WTC11 (cell line): ENCODE data around the gene STAC. TPM values are rescaled to one million over a fixed set of nuclear protein-coding genes. Genes with fewer than 3 reads are reported as not detected.

Experiments used
- ATAC-seq: fragments of 200-7000 bp; cut with Tn5 transposase; 2 replicates; pipeline ENCODE4 v1.10.0; 2021; ENCODE audit warnings: mild to moderate bottlenecking, moderate library complexity
- CTCF ChIA-PET: fragments of 300-600 bp; sonication (Branson Sonifier 250); formaldehyde crosslinking; loops from one replicate; lab custom pipeline; 2021; ENCODE audit warnings: antibody characterized with exemption; lab: Charles Lee
- POLR2A ChIA-PET: fragments of 350-600 bp; sonication (Branson Sonifier 250); formaldehyde crosslinking; loops from one replicate; lab custom pipeline; 2021; ENCODE audit warnings: antibody characterized with exemption; lab: Charles Lee
- DNase-seq: peaks from one replicate; pipeline ENCODE4 v3.0.0; 2021; ENCODE audit warnings: low spot score
- H3K27ac Mint-ChIP-seq: 2 replicates; pipeline ENCODE4 v1.8.0; 2021; ENCODE audit warnings: mixed read lengths
- H3K27me3 Mint-ChIP-seq: 2 replicates; pipeline ENCODE4 v1.8.0; 2021; ENCODE audit warnings: low read depth, mild to moderate bottlenecking, moderate library complexity, mixed read lengths
- H3K36me3 Mint-ChIP-seq: 2 replicates; pipeline ENCODE4 v1.8.0; 2021; ENCODE audit warnings: mixed read lengths
- H3K4me1 Mint-ChIP-seq: 2 replicates; pipeline ENCODE4 v1.8.0; 2022; ENCODE audit warnings: mixed read lengths
- H3K4me3 Mint-ChIP-seq: 2 replicates; pipeline ENCODE4 v1.8.0; 2021; ENCODE audit warnings: mild to moderate bottlenecking, moderate library complexity, mixed read lengths
- H3K9me3 Mint-ChIP-seq: 2 replicates; pipeline ENCODE4 v1.8.0; 2021; ENCODE audit warnings: mixed read lengths
- CREB1 ChIP-seq: sonication (generic); formaldehyde crosslinking; IDR thresholded peaks from 2 replicates; pipeline ENCODE4 v1.8.0; 2023; ENCODE audit warnings: mild to moderate bottlenecking, missing genetic modification reagents
- ELF4 ChIP-seq: sonication (generic); formaldehyde crosslinking; IDR thresholded peaks from 2 replicates; pipeline ENCODE4 v1.8.1; 2022; ENCODE audit warnings: low read depth, mild to moderate bottlenecking, moderate library complexity, missing genetic modification reagents
- ETV6 ChIP-seq: sonication (generic); formaldehyde crosslinking; IDR thresholded peaks from 2 replicates; pipeline ENCODE4 v1.8.1; 2022; ENCODE audit warnings: mild to moderate bottlenecking, missing genetic modification reagents
- FOXJ3 ChIP-seq: sonication (generic); formaldehyde crosslinking; IDR thresholded peaks from 2 replicates; pipeline ENCODE4 v1.9.0; 2021; ENCODE audit warnings: missing genetic modification reagents, mild to moderate bottlenecking, borderline replicate concordance
- GABPB1 ChIP-seq: sonication (generic); formaldehyde crosslinking; IDR thresholded peaks from 2 replicates; pipeline ENCODE4 v1.8.1; 2023; ENCODE audit warnings: mild to moderate bottlenecking, missing genetic modification reagents
- GTF2I ChIP-seq: fragments of 250-450 bp; sonication (Bioruptor Pico); conservative IDR thresholded peaks from 2 replicates; pipeline ENCODE4 v1.4.0; 2021; ENCODE audit warnings: mild to moderate bottlenecking
- JUN ChIP-seq: sonication (generic); formaldehyde crosslinking; IDR thresholded peaks from 2 replicates; pipeline ENCODE4 v1.8.0; 2023; ENCODE audit warnings: mild to moderate bottlenecking, missing genetic modification reagents
- NFATC4 ChIP-seq: fragments of 250-450 bp; sonication (Bioruptor Pico); IDR thresholded peaks from 2 replicates; pipeline ENCODE4 v1.9.0; 2021; ENCODE audit warnings: mild to moderate bottlenecking
- NR1H2 ChIP-seq: sonication (generic); formaldehyde crosslinking; IDR thresholded peaks from 2 replicates; pipeline ENCODE4 v1.9.0; 2021; ENCODE audit warnings: mild to moderate bottlenecking, moderate library complexity, missing genetic modification reagents
- RORB ChIP-seq: fragments of 250-450 bp; sonication (Bioruptor Pico); IDR thresholded peaks from 2 replicates; pipeline ENCODE4 v1.9.0; 2021; ENCODE audit warnings: mild to moderate bottlenecking
- TEAD1 ChIP-seq: sonication (generic); formaldehyde crosslinking; IDR thresholded peaks from 2 replicates; pipeline ENCODE4 v1.8.0; 2022; ENCODE audit warnings: mild to moderate bottlenecking, missing genetic modification reagents
- ZNF317 ChIP-seq: sonication (generic); formaldehyde crosslinking; IDR thresholded peaks from 2 replicates; pipeline ENCODE4 v1.8.1; 2023; ENCODE audit warnings: low read depth, mild to moderate bottlenecking, moderate library complexity, missing genetic modification reagents, borderline replicate concordance
- ZNF396 ChIP-seq: fragments of 250-450 bp; sonication (Bioruptor Pico); IDR thresholded peaks from 2 replicates; pipeline ENCODE4 v1.8.0; 2021; ENCODE audit warnings: mild to moderate bottlenecking, moderate library complexity, borderline replicate concordance
- total RNA-seq: library from RNA; stranded (reverse); gene quantifications from 3 replicates; pipeline ENCODE4 v1.2.3, GENCODE V29; 2021
- TF ChIP-seq, protein P1 (sequence below): sonication (generic); formaldehyde crosslinking; IDR thresholded peaks from 2 replicates; pipeline ENCODE4 v1.8.1; 2022; ENCODE audit warnings: low read depth, missing genetic modification reagents, borderline replicate concordance
- TF ChIP-seq, protein P2 (sequence below): sonication (generic); formaldehyde crosslinking; IDR thresholded peaks from 2 replicates; pipeline ENCODE4 v1.8.0; 2022; ENCODE audit warnings: mild to moderate bottlenecking, missing genetic modification reagents
- TF ChIP-seq, protein P3 (sequence below): sonication (generic); formaldehyde crosslinking; IDR thresholded peaks from 2 replicates; pipeline ENCODE4 v1.8.1; 2023; ENCODE audit warnings: mild to moderate bottlenecking, missing genetic modification reagents, moderate library complexity
- TF ChIP-seq, protein P4 (sequence below): fragments of 250-450 bp; sonication (Bioruptor Pico); IDR thresholded peaks from 2 replicates; pipeline ENCODE4 v1.9.0; 2021; ENCODE audit warnings: mild to moderate bottlenecking
- TF ChIP-seq, protein P5 (sequence below): fragments of 200-600 bp; IDR thresholded peaks from 2 replicates; pipeline ENCODE4 v1.8.0; 2022; ENCODE audit warnings: antibody characterized with exemption
- TF ChIP-seq, protein P6 (sequence below): sonication (generic); formaldehyde crosslinking; IDR thresholded peaks from 2 replicates; pipeline ENCODE4 v1.8.0; 2023; ENCODE audit warnings: mild to moderate bottlenecking, missing genetic modification reagents
- TF ChIP-seq, protein P7 (sequence below): sonication (generic); formaldehyde crosslinking; IDR thresholded peaks from 2 replicates; pipeline ENCODE4 v1.8.1; 2022; ENCODE audit warnings: low read depth, mild to moderate bottlenecking, moderate library complexity, missing genetic modification reagents, borderline replicate concordance

STAC gene
- total RNA-seq, 1 experiment from 2014 or later: 5.6 TPM

DNA sequence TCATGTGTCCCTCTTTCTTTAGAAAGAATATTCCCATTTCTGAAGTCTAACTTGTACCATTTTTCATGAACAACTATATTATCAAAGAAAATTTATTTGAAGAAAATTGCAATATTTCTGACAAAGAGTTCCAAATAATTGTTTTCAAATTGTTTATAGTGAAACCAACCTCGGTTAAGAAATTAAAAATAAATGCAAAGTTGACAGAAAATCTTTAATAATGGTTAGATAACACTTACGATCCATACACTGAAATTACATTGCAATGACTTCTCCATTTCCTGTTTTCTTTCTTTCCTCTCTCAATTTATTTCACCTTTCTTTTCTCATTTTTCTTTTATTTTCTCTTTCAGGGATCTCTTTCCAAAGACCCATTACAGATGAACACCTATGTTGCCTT, 125.1 kb downstream of the STAC start:
- TF ChIP-seq, protein P1, sequence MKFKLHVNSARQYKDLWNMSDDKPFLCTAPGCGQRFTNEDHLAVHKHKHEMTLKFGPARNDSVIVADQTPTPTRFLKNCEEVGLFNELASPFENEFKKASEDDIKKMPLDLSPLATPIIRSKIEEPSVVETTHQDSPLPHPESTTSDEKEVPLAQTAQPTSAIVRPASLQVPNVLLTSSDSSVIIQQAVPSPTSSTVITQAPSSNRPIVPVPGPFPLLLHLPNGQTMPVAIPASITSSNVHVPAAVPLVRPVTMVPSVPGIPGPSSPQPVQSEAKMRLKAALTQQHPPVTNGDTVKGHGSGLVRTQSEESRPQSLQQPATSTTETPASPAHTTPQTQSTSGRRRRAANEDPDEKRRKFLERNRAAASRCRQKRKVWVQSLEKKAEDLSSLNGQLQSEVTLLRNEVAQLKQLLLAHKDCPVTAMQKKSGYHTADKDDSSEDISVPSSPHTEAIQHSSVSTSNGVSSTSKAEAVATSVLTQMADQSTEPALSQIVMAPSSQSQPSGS (CRISPR knock-in tag): no peak
- no peak for TF ChIP-seq ZNF317
- TF ChIP-seq, protein P2, sequence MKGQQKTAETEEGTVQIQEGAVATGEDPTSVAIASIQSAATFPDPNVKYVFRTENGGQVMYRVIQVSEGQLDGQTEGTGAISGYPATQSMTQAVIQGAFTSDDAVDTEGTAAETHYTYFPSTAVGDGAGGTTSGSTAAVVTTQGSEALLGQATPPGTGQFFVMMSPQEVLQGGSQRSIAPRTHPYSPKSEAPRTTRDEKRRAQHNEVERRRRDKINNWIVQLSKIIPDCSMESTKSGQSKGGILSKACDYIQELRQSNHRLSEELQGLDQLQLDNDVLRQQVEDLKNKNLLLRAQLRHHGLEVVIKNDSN (CRISPR knock-in tag): no peak
- TF ChIP-seq ZNF396 (CRISPR knock-in tag): no peak
- TF ChIP-seq, protein P3, sequence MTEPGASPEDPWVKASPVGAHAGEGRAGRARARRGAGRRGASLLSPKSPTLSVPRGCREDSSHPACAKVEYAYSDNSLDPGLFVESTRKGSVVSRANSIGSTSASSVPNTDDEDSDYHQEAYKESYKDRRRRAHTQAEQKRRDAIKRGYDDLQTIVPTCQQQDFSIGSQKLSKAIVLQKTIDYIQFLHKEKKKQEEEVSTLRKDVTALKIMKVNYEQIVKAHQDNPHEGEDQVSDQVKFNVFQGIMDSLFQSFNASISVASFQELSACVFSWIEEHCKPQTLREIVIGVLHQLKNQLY: no peak
- no peak for TF ChIP-seq JUN (CRISPR knock-in tag)
- ChIA-PET POLR2A (no interaction called here), CTCF (no interaction called here)
- no peak for DNase-seq
- no peak overlapping the region for H3K27ac Mint-ChIP-seq
- H3K9me3 Mint-ChIP-seq: peaks cover 5% of the 10 kb centered on the region; the same call in 1 of the 2 replicates
- H3K36me3 Mint-ChIP-seq: peaks cover 20% of the 10 kb centered on the region
- no peak overlapping the region for H3K4me3 Mint-ChIP-seq
- no peaks in the 10 kb centered on the region for H3K4me1 Mint-ChIP-seq
- no peak for ATAC-seq
- no peaks in the 10 kb centered on the region for H3K27me3 Mint-ChIP-seq

DNA sequence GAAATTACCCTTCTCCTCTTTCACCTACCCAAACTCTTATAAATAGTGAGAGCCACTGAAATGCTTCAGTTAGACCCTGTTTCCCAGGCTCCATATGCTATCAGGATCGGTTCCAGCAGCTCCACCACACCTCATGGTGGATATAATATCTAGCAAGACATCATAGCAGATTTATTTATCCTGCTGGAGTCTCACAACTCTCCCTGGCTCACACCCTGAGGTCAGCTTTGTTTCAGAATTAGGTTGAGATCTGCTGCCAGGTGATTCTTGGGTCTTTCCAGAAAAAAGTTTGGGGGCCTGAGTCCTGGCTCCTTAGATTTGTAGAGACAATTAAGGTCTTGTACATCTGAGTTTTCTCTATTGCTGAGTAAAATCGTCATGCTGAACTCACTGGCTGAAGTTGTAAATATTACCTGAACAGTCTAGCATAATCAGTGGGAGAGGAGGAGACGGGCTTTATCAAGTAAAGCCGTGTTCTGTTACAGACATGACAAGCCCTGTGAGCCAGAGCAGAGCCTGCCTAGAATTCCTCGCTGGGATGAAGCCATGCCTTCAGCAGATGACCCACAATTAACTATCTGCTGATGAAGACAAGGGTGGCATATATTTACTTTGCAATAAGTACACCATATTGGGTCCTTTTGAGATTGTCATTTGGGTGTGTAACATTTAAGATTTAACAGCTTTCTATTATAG, 131.6 kb downstream of the STAC start:
- Mint-ChIP-seq H3K9me3 (peaks cover 7% of the 10 kb centered on the region; the same call in 1 of the 2 replicates), H3K27me3 (no peaks in the 10 kb centered on the region), H3K27ac (no peak overlapping the region)
- TF ChIP-seq TEAD1 (CRISPR knock-in tag) (no peak), FOXJ3 (CRISPR knock-in tag) (no peak), ETV6 (CRISPR knock-in tag) (no peak), NFATC4 (CRISPR knock-in tag) (no peak)
- TF ChIP-seq, protein P4, sequence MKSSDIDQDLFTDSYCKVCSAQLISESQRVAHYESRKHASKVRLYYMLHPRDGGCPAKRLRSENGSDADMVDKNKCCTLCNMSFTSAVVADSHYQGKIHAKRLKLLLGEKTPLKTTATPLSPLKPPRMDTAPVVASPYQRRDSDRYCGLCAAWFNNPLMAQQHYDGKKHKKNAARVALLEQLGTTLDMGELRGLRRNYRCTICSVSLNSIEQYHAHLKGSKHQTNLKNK (CRISPR knock-in tag): no peak
- TF ChIP-seq, protein P5, sequence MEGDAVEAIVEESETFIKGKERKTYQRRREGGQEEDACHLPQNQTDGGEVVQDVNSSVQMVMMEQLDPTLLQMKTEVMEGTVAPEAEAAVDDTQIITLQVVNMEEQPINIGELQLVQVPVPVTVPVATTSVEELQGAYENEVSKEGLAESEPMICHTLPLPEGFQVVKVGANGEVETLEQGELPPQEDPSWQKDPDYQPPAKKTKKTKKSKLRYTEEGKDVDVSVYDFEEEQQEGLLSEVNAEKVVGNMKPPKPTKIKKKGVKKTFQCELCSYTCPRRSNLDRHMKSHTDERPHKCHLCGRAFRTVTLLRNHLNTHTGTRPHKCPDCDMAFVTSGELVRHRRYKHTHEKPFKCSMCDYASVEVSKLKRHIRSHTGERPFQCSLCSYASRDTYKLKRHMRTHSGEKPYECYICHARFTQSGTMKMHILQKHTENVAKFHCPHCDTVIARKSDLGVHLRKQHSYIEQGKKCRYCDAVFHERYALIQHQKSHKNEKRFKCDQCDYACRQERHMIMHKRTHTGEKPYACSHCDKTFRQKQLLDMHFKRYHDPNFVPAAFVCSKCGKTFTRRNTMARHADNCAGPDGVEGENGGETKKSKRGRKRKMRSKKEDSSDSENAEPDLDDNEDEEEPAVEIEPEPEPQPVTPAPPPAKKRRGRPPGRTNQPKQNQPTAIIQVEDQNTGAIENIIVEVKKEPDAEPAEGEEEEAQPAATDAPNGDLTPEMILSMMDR: no peak
- TF ChIP-seq, protein P6, sequence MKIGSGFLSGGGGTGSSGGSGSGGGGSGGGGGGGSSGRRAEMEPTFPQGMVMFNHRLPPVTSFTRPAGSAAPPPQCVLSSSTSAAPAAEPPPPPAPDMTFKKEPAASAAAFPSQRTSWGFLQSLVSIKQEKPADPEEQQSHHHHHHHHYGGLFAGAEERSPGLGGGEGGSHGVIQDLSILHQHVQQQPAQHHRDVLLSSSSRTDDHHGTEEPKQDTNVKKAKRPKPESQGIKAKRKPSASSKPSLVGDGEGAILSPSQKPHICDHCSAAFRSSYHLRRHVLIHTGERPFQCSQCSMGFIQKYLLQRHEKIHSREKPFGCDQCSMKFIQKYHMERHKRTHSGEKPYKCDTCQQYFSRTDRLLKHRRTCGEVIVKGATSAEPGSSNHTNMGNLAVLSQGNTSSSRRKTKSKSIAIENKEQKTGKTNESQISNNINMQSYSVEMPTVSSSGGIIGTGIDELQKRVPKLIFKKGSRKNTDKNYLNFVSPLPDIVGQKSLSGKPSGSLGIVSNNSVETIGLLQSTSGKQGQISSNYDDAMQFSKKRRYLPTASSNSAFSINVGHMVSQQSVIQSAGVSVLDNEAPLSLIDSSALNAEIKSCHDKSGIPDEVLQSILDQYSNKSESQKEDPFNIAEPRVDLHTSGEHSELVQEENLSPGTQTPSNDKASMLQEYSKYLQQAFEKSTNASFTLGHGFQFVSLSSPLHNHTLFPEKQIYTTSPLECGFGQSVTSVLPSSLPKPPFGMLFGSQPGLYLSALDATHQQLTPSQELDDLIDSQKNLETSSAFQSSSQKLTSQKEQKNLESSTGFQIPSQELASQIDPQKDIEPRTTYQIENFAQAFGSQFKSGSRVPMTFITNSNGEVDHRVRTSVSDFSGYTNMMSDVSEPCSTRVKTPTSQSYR (CRISPR knock-in tag): no peak
- TF ChIP-seq, all 79 proteins: peak for 0
- H3K36me3 Mint-ChIP-seq: peaks cover 16% of the 10 kb centered on the region
- ChIA-PET CTCF (no interaction called here), POLR2A (no interaction called here)
- no peak for ATAC-seq
- no peak for DNase-seq
- no peak overlapping the region for H3K4me3 Mint-ChIP-seq
- H3K4me1 Mint-ChIP-seq: no peaks in the 10 kb centered on the region

DNA sequence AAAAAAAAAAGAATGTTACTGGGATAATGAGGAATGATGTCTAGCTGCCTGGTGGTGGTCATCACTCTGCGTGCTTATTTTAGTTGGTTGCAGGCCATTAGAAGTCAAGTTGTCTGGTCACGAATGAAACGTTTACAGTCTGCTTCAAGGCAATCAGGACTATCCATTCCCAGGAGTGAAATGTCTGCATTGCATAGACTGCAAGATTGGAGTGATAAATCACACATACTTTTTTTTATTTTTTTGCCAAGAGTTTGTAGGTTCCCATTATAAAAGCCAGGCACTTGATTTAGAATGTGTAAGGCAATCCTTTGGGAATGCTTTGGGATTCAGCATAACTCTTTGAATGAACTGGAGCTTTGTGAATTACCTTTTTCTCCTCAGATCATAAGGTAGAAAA, 132.3 kb downstream of the STAC start:
- Mint-ChIP-seq H3K4me1 (no peaks in the 10 kb centered on the region), H3K27me3 (no peaks in the 10 kb centered on the region), H3K36me3 (peaks cover 16% of the 10 kb centered on the region), H3K4me3 (no peak overlapping the region), H3K27ac (no peak overlapping the region), H3K9me3 (peaks cover 7% of the 10 kb centered on the region; the same call in 1 of the 2 replicates)
- ChIA-PET POLR2A (no interaction called here), CTCF (no interaction called here)
- no peak for DNase-seq
- no peak for ATAC-seq
- TF ChIP-seq RORB: no peak
- TF ChIP-seq, protein P7, sequence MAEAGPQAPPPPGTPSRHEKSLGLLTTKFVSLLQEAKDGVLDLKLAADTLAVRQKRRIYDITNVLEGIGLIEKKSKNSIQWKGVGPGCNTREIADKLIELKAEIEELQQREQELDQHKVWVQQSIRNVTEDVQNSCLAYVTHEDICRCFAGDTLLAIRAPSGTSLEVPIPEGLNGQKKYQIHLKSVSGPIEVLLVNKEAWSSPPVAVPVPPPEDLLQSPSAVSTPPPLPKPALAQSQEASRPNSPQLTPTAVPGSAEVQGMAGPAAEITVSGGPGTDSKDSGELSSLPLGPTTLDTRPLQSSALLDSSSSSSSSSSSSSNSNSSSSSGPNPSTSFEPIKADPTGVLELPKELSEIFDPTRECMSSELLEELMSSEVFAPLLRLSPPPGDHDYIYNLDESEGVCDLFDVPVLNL (CRISPR knock-in tag): no peak
- no peak for TF ChIP-seq ZNF317
- no peak for TF ChIP-seq GABPB1
- no peak for TF ChIP-seq CREB1 (CRISPR knock-in tag)
- TF ChIP-seq, protein P2 (CRISPR knock-in tag): no peak
- TF ChIP-seq GTF2I (CRISPR knock-in tag): no peak
- no peak for TF ChIP-seq ELF4 (CRISPR knock-in tag)
- no peak for TF ChIP-seq NR1H2 (CRISPR knock-in tag)
- TF ChIP-seq, protein P1 (CRISPR knock-in tag): no peak
